Osteoblast (primary cell): ENCODE data around the gene LOXL1. TPM values are rescaled to one million over a fixed set of nuclear protein-coding genes. Genes with fewer than 3 reads are reported as not detected.

Source experiments
- DNase-seq: peaks from one replicate; pipeline ENCODE4 v3.0.0; 2011; ENCODE audit warnings: low spot score, mixed read lengths; ENCODE audit not compliant: insufficient read length; ENCODE audit errors: missing footprints
- H2AFZ ChIP-seq: 2 replicates; pipeline ENCODE4 v1.6.0; 2011; ENCODE audit warnings: mild to moderate bottlenecking, low read length
- H3K27ac ChIP-seq: 2 replicates; pipeline ENCODE4 v1.5.1; 2011; ENCODE audit warnings: mild to moderate bottlenecking, low read depth, low read length, moderate library complexity
- H3K27me3 ChIP-seq: 2 replicates; pipeline ENCODE4 v1.6.0; 2012; ENCODE audit warnings: mild to moderate bottlenecking, control low read depth, inconsistent platforms, low read length, moderate library complexity; ENCODE audit not compliant: insufficient read depth
- H3K36me3 ChIP-seq: 2 replicates; pipeline ENCODE4 v1.5.1; 2011; ENCODE audit warnings: mild to moderate bottlenecking, low read length, control low read depth, moderate library complexity; ENCODE audit not compliant: insufficient read depth
- H3K4me1 ChIP-seq: 2 replicates; pipeline ENCODE4 v1.5.1; 2011; ENCODE audit warnings: mild to moderate bottlenecking, low read length, control low read depth, moderate library complexity; ENCODE audit not compliant: insufficient read depth
- H3K4me2 ChIP-seq: 2 replicates; pipeline ENCODE4 v1.6.0; 2011; ENCODE audit warnings: mild to moderate bottlenecking, low read length; ENCODE audit not compliant: insufficient read depth
- H3K4me3 ChIP-seq: fragments of 200-600 bp; sonication (generic); 3 replicates; pipeline ENCODE4 v1.5.1; 2012; ENCODE audit warnings: mild to moderate bottlenecking, low read length, inconsistent platforms; ENCODE audit not compliant: insufficient read depth
- H3K79me2 ChIP-seq: 2 replicates; pipeline ENCODE4 v1.6.0; 2012; ENCODE audit warnings: mild to moderate bottlenecking, low read length, control low read depth, inconsistent platforms; ENCODE audit not compliant: insufficient read depth
- H3K9me3 ChIP-seq: 2 replicates; pipeline ENCODE4 v1.5.1; 2011; ENCODE audit warnings: low read depth, low read length, control low read depth
- H4K20me1 ChIP-seq: 2 replicates; pipeline ENCODE4 v1.6.0; 2012; ENCODE audit warnings: mild to moderate bottlenecking, low read length, control low read depth; ENCODE audit not compliant: insufficient read depth
- CTCF ChIP-seq: IDR thresholded peaks from 2 replicates; pipeline ENCODE4 v1.5.1; 2011; ENCODE audit warnings: mild to moderate bottlenecking, low read depth, low read length, moderate library complexity; ENCODE audit errors: extremely low read depth
- total RNA-seq: library from RNA; depleted of rRNA; stranded (reverse); fragments of >200 nt; gene quantifications from 2 replicates; pipeline ENCODE4 v1.2.3, GENCODE V29; 2012

LOXL1 gene
- total RNA-seq, 1 donor = 246 TPM

GRCh38 chr15:73897441-73898261 is 28.6 kb upstream of the LOXL1 start:
- peak; percentile 98 for DNase-seq
- H3K36me3 ChIP-seq = no peaks in the 10 kb centered on the region
- peaks cover 30% of the 10 kb centered on the region for H3K4me1 ChIP-seq
- peaks cover 6% of the 10 kb centered on the region for H3K27me3 ChIP-seq
- peak overlapping the region; percentile 94 for H3K27ac ChIP-seq
- peak overlapping the region; percentile 66 for H3K4me2 ChIP-seq
- peak overlapping the region; percentile 80 for H2AFZ ChIP-seq
- peak overlapping the region; percentile 18 for H3K4me3 ChIP-seq
- H3K9me3 ChIP-seq = no peaks in the 10 kb centered on the region
- no peaks in the 10 kb centered on the region for H4K20me1 ChIP-seq
- TF ChIP-seq CTCF = peak; percentile 99
- H3K79me2 ChIP-seq = no peaks in the 10 kb centered on the region

- H3K27ac ChIP-seq = peak overlapping the region; percentile 37
- DNase-seq = no peak
These were observed 26.8 kb upstream of the LOXL1 start for GRCh38 chr15:73899197-73900094.

GRCh38 chr15:73900095-73900712 is 26.1 kb upstream of the LOXL1 start:
- Histone ChIP-seq H2AFZ (no peak overlapping the region), H3K27me3 (peaks cover 5% of the 10 kb centered on the region), H3K79me2 (no peaks in the 10 kb centered on the region), H3K27ac (peak overlapping the region; percentile 48), H3K4me1 (peaks cover 30% of the 10 kb centered on the region), H3K4me3 (no peak overlapping the region), H3K9me3 (no peaks in the 10 kb centered on the region), H3K36me3 (no peaks in the 10 kb centered on the region), H3K4me2 (peak overlapping the region; percentile 16), H4K20me1 (no peaks in the 10 kb centered on the region)
- DNase-seq = peak; percentile 80
- TF ChIP-seq CTCF = no peak

More at GRCh38 chr15:73899197-73900094, 26.8 kb upstream of the LOXL1 start:
- Histone ChIP-seq H3K9me3 (no peaks in the 10 kb centered on the region), H3K4me2 (peak overlapping the region; percentile 16), H3K27me3 (peaks cover 6% of the 10 kb centered on the region), H3K4me3 (no peak overlapping the region), H3K4me1 (peaks cover 30% of the 10 kb centered on the region), H2AFZ (no peak overlapping the region), H3K36me3 (no peaks in the 10 kb centered on the region), H4K20me1 (no peaks in the 10 kb centered on the region), H3K79me2 (no peaks in the 10 kb centered on the region)
- no peak for TF ChIP-seq CTCF
